ENCODE results near the gene PEX14. TPM values are rescaled to one million over a fixed set of nuclear protein-coding genes. Genes with fewer than 3 reads are reported as not detected.

Gene PEX14
- polyA plus RNA-seq, 3 donors, result 2.2 to 8.8 (median 2.7) TPM

- WGBS (ENCODE audit: insufficient coverage), result under 1% methylated on average over 95 of the region's 95 CpGs
- H3K4me3 Mint-ChIP-seq, result peak within 1 kb of the TSS; percentile 88 to 92
Observed at GRCh38 chr1:10430216-10431069, 44.3 kb upstream of the PEX14 start, which contains the start of gene CENPS. TSS of gene CENPS (plus strand) at chr1:10430433. CDS start at chr1:10430518, 85 bp downstream.

More at GRCh38 chr1:10430216-10431069, 44.3 kb upstream of the PEX14 start, which contains the start of gene CENPS:
- peak within 1 kb of the TSS; percentile 58 for H3K9ac ChIP-seq (ENCODE audit: insufficient read depth, low read length, poor library complexity, severe bottlenecking)
- peaks cover 5% of the 10 kb centered on the region in 2 donors for H3K36me3 Mint-ChIP-seq
- no peaks in the 10 kb centered on the region for H3K36me3 ChIP-seq (replicated peaks in 1 of 2; ENCODE audit: control insufficient read depth in 1 of 2, insufficient read depth in 2 of 2, low read length in 2 of 2)
- H2AFZ ChIP-seq (ENCODE audit: insufficient read depth, low read depth, low read length, poor library complexity, severe bottlenecking), result peak within 1 kb of the TSS; percentile 97
- peaks cover 25 to 40% of the 10 kb centered on the region in 2 donors for H3K4me1 ChIP-seq (ENCODE audit: control insufficient read depth in 1 of 2, insufficient read depth in 2 of 2, low read length in 2 of 2)
- H3K9me3 ChIP-seq (replicated peaks in 1 of 2; ENCODE audit: control insufficient read depth in 1 of 2, insufficient read depth in 1 of 2, low read length in 2 of 2), result no peaks in the 10 kb centered on the region
- H3K27ac Mint-ChIP-seq, result peak within 1 kb of the TSS; percentile 72 to 96 (median 91)
- H3K4me3 ChIP-seq (replicated peaks in 1 of 3; ENCODE audit: low read depth in 2 of 3, low read length in 3 of 3), result peak within 1 kb of the TSS; percentile 37 to 84 (median 67)
- peak; percentile 99 for TF ChIP-seq CTCF (IDR thresholded peaks at IDR 0.05)
- H3K4me2 ChIP-seq (replicated peaks; ENCODE audit: extremely low read depth, low read length, poor library complexity, severe bottlenecking), result peak within 1 kb of the TSS; percentile 86
- peaks cover 0 to 5% (median 0%) of the 10 kb centered on the region in 7 donors for H3K9me3 Mint-ChIP-seq
- peaks cover 0 to 5% (median 1%) of the 10 kb centered on the region in 3 donors for H3K27me3 Mint-ChIP-seq (ENCODE audit: low read depth in 3 of 3)
- H3K27me3 ChIP-seq (ENCODE audit: control insufficient read depth in 2 of 2, insufficient read depth in 2 of 2, low read length in 2 of 2), result no peaks in the 10 kb centered on the region
- peak; percentile 83 to 87 (median 84) for DNase-seq
- no peaks in the 10 kb centered on the region for H4K20me1 ChIP-seq (ENCODE audit: insufficient read depth, low read length)
- H3K79me2 ChIP-seq (ENCODE audit: insufficient read depth, low read length), result no peaks in the 10 kb centered on the region
- peaks cover 33% of the 10 kb centered on the region for H3K4me1 Mint-ChIP-seq
- peak within 1 kb of the TSS; percentile 41 to 54 for H3K27ac ChIP-seq (ENCODE audit: low read depth in 1 of 2, low read length in 2 of 2)
- intact Hi-C loops (cut with micrococcal nuclease), result loop anchor here (1.0 to 5.0 kb wide), 4 partner anchors 42 to 64 kb away; partner anchors contain the start of genes DFFA (in 2 of the 2) and PEX14 (in 1 of the 2)

Measured in CD14-positive monocyte (primary cell).